Non-pigmented ciliary epithelial cell (primary cell): ENCODE measurements around the gene RORC.

Experiments used
- DNase-seq: peaks from one replicate; pipeline ENCODE4 v3.0.0-alpha.2; 2010; ENCODE audit warnings: low read depth

The RORC gene

GRCh38 chr1:151825751-151826660 lies 5.6 kb downstream of the RORC start:
- DNase-seq: no peak

GRCh38 chr1:151825204-151825603 lies 6.4 kb downstream of the RORC start:
- no peak for DNase-seq

GRCh38 chr1:151823175-151823574 lies 8.4 kb downstream of the RORC start:
- no peak for DNase-seq

GRCh38 chr1:151822404-151822803 lies 9.2 kb downstream of the RORC start:
- DNase-seq: no peak

GRCh38 chr1:151820940-151821339 lies 10.7 kb downstream of the RORC start:
- DNase-seq: no peak

- no peak for DNase-seq
These were observed 11.5 kb downstream of the RORC start for GRCh38 chr1:151819976-151820623.

GRCh38 chr1:151819227-151819835 lies 12.3 kb downstream of the RORC start:
- no peak for DNase-seq

GRCh38 chr1:151817353-151817730 lies 14.3 kb downstream of the RORC start:
- DNase-seq: no peak

- DNase-seq: no peak
These were observed 14.9 kb downstream of the RORC start for GRCh38 chr1:151816548-151817352.

- DNase-seq: no peak
These were observed 15.8 kb downstream of the RORC start for GRCh38 chr1:151815716-151816327.

- DNase-seq: no peak
These were observed 16.5 kb downstream of the RORC start for GRCh38 chr1:151814971-151815545.

GRCh38 chr1:151814426-151814825 lies 17.2 kb downstream of the RORC start:
- no peak for DNase-seq

- DNase-seq: no peak
These were observed 18.2 kb downstream of the RORC start for GRCh38 chr1:151813271-151813977.

GRCh38 chr1:151811181-151811580 lies 20.4 kb downstream of the RORC start:
- DNase-seq: no peak

GRCh38 chr1:151809985-151810556 lies 21.5 kb downstream of the RORC start:
- DNase-seq: no peak

- no peak for DNase-seq
These were observed 22.2 kb downstream of the RORC start for GRCh38 chr1:151809290-151809984.

GRCh38 chr1:151807766-151808165 lies 23.8 kb downstream of the RORC start:
- no peak for DNase-seq

GRCh38 chr1:151807131-151807530 lies 24.5 kb downstream of the RORC start:
- no peak for DNase-seq

GRCh38 chr1:151806170-151806569 lies 25.4 kb downstream of the RORC start:
- no peak for DNase-seq
